ENCODE results near the gene PDSS2. TPM values are rescaled to one million over a fixed set of nuclear protein-coding genes. Genes with fewer than 3 reads are reported as not detected.

Gene PDSS2
- total RNA-seq, 2 experiments from 2014 or later = 13.7 to 14.1 TPM

DNA sequence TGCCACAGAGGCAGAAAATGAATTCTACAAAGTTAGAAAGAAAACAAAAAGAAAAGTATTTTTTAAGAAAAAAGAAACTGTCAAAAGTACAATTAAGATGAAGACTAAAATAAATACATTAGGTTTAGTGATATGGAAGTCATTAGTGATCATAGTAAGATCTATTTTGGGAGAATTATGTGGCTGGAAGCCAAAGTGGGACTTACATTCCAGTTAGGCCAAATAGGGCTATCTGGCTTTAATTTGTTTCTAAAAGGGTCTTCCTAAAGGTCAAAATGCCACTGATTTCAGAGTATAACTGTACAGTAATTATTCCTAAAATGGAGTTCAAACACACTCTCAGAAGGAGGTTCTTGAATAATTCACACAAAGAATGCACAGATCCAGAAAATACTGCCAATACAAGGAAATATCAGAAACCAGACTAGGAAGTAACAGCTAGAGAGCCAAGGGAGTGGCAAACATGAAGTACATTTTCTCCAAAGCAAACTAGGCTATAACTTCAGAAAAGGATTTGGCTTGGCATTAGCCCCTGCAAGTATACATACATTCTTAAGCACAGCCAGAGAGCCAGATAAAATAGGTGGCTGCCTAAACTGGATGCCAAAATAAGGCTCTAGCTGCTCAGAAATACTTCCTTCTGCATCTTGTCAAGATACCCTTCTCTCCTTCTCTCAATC lies 45.3 kb downstream of the PDSS2 start:
- Mint-ChIP-seq H3K36me3 (peaks cover 12% of the 10 kb centered on the region), H3K27ac (no peak overlapping the region), H3K9me3 (no peaks in the 10 kb centered on the region), H3K27me3 (no peaks in the 10 kb centered on the region), H3K4me3 (no peak overlapping the region), H3K4me1 (peaks cover 5% of the 10 kb centered on the region)
- no peak for DNase-seq

DNA sequence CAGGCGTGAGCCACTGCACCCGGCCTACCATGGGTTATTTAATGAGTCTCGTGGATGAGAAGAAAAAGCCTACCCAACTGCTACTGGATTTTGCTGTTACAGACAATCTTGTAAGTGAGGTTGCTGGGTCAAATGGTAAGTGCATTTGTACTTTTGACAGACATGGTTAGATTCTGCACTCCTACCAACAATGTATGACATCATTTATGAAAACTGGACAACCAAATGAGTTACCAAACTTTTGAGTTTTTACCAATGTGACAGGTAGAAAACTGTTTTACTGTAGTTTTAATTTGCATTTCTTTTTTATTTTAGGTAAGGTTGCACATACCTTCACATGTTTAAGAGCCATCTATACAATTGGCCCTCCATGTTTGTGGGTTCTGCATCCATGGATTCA lies 48.2 kb downstream of the PDSS2 start:
- no peaks in the 10 kb centered on the region for H3K9me3 Mint-ChIP-seq
- H3K27ac Mint-ChIP-seq = no peak overlapping the region
- peaks cover 3% of the 10 kb centered on the region for H3K4me1 Mint-ChIP-seq
- DNase-seq = no peak
- peaks cover 13% of the 10 kb centered on the region for H3K36me3 Mint-ChIP-seq
- no peaks in the 10 kb centered on the region for H3K27me3 Mint-ChIP-seq
- H3K4me3 Mint-ChIP-seq = no peak overlapping the region

DNA sequence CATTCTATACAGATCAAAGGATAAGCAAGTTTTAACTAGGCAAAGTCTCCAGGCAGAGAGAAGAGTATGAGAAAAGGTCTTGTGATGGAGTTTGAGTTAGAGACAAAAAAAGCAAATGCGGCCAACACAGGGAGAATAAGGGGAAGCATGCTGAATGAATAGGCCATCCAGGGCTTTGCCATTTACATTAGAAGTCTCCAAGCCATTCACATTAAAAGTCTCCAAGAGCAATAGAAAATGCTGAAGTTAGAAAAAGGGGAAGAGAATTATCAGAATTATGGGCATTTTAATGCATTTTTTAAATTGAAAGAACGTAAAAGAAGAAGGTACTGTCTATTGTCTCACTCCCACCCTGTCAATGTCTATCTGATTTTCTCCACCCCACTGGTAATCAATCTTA lies 49.4 kb downstream of the PDSS2 start:
- Mint-ChIP-seq H3K4me1 (peaks cover 3% of the 10 kb centered on the region), H3K27me3 (no peaks in the 10 kb centered on the region), H3K27ac (no peak overlapping the region), H3K9me3 (peaks cover 3% of the 10 kb centered on the region), H3K36me3 (peaks cover 17% of the 10 kb centered on the region), H3K4me3 (no peak overlapping the region)
- DNase-seq = no peak

DNA sequence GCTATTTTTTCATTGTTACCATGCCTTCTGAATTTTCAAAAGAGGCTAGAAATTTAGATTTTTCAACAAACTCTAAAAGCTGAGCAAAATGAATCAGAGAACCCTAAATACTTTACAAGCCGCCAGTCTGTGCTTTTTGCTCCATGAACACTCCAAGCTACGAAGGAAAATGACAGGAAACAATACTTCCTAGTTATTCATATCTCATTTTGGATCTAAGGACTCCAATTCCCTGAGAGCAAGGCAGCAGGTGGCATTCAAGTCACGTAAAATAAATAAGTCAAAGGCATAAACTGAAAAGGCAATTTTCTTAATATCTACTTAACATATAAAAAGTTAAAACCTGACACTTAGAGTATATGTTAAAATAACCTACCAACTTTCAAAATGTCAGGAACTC lies 50.6 kb downstream of the PDSS2 start:
- peaks cover 27% of the 10 kb centered on the region for H3K36me3 Mint-ChIP-seq
- H3K27ac Mint-ChIP-seq = no peak overlapping the region
- H3K4me3 Mint-ChIP-seq = no peak overlapping the region
- no peaks in the 10 kb centered on the region for H3K4me1 Mint-ChIP-seq
- no peaks in the 10 kb centered on the region for H3K27me3 Mint-ChIP-seq
- DNase-seq = no peak
- H3K9me3 Mint-ChIP-seq = peaks cover 11% of the 10 kb centered on the region

DNA sequence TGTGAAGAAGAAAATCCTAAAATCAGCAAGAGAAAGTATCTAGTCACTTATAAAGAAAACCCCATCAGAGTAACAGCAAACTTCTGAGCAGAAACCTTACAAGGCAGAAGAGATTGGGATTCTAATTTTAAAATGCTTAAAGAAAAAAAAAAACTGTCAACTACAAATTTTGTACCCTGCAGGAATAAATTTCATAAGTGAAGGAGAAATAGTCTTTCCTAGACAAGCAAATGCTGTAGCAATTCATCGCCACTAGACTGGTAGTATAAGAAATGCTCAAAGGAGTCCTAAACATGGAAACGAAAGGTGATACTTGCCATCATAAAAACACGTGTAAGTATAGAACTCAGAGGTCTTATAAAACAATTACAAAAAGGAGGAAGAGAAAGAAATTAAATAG lies 54.4 kb downstream of the PDSS2 start:
- no peaks in the 10 kb centered on the region for H3K27me3 Mint-ChIP-seq
- no peak overlapping the region for H3K4me3 Mint-ChIP-seq
- H3K27ac Mint-ChIP-seq = no peak overlapping the region
- no peaks in the 10 kb centered on the region for H3K4me1 Mint-ChIP-seq
- H3K36me3 Mint-ChIP-seq = peaks cover 56% of the 10 kb centered on the region
- DNase-seq = no peak
- H3K9me3 Mint-ChIP-seq = peaks cover 23% of the 10 kb centered on the region

DNA sequence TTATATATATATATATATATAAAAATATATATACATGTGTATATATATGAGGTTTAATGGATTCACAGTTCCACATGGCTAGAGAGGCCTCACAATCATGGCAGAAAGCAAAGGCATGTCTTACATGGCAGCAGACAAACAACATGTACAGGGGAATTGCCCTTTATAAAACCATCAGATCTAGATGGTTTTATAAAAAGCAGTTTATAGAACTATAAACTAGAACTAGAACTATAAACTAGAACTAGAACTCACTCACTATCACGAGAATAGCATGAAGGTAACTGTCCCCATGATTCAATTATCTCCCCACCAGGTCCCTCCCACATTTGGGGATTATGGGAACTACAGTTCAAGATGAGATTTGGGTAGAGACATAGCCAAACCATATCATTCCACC lies 56.8 kb downstream of the PDSS2 start:
- Mint-ChIP-seq H3K9me3 (peaks cover 24% of the 10 kb centered on the region), H3K27ac (no peak overlapping the region), H3K4me3 (no peak overlapping the region), H3K36me3 (peaks cover 71% of the 10 kb centered on the region), H3K4me1 (peaks cover 5% of the 10 kb centered on the region), H3K27me3 (no peaks in the 10 kb centered on the region)
- DNase-seq = no peak

DNA sequence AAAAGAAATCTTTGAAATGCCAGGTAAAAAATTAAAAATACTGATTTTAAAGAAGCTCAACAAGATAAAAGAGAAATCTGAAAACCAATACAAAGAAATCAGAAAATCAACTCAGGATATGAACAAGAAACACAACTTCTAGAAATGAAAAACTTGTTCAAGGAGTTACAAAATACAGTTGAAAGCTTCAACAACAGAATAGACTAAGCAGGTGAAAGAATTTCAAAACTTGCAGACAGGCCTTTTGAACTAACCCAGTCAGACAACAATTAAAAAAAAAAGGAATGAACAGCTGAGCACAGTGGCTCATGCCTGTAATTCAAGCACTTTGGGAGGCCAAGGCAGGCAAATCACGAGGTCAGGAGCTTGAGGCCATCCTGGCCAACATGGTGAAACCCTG lies 57.8 kb downstream of the PDSS2 start:
- Mint-ChIP-seq H3K4me3 (no peak overlapping the region), H3K27me3 (no peaks in the 10 kb centered on the region), H3K36me3 (peaks cover 65% of the 10 kb centered on the region), H3K4me1 (peaks cover 5% of the 10 kb centered on the region), H3K9me3 (peaks cover 27% of the 10 kb centered on the region), H3K27ac (no peak overlapping the region)
- no peak for DNase-seq

DNA sequence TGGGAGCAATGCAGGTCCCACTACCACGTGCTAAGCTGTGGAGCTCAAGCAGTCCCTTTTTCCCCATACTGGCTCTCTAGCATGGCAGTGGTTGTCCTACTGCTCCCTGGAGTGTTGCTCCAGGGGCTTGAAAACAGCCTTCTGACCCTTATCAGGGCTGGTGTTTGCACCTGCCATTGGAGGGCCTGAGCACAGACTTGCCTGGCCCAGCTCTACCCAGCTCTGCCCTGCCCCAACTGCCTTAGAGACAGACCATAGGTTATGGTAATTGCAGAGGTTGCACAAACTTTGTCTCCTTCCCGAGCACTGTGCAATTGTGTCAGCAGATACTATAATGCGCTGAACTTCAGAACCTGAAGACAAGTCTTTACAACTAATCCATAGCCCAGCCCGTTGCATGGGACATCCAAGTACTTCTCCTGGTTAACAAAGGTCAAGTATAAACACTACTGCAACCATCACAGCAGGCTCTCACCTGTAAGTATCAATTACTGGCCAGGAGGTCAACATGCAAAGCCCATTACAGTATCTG lies 58.7 kb downstream of the PDSS2 start:
- no peaks in the 10 kb centered on the region for H3K27me3 Mint-ChIP-seq
- H3K36me3 Mint-ChIP-seq = peaks cover 72% of the 10 kb centered on the region
- peaks cover 5% of the 10 kb centered on the region for H3K4me1 Mint-ChIP-seq
- no peak for DNase-seq
- H3K27ac Mint-ChIP-seq = no peak overlapping the region
- H3K4me3 Mint-ChIP-seq = no peak overlapping the region
- peaks cover 34% of the 10 kb centered on the region for H3K9me3 Mint-ChIP-seq

DNA sequence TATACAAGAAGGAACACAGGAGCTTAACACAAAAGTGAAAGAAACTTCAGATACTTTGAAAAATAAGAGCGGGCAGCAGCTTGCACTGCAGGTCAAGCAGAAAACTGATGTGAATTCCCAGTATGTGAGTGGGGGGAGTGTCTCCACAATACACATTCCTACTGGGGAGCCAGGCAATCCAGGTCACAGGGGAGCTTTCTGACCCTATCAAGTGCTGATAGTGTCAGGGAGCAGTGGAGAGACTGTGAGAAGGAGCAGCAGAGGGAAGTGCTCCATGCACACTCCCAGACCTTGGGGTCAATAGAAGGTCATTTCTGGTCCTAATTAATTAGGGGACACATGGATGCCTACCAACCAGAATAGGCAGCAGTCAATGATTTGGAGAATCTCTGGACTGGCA lies 59.4 kb downstream of the PDSS2 start:
- Mint-ChIP-seq H3K9me3 (peaks cover 32% of the 10 kb centered on the region), H3K4me3 (no peak overlapping the region)

DNA sequence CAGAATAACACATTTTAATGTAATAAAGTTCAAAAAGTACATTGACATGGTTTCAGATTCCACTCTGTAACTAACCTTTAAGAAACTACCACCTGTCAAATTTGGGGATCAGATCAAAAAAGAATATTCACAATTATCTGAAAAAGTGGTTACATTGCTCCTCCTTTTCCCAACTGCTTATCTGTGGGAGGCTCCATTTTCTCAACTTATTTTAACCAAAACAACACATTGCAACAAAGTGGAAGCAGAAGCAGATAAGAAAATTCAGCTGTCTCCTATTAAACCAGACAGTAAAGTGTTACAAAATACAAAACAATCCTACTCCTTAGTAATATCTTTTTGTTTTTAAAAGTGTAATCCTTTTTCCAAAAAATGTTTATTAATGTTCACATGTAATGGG lies 61.4 kb downstream of the PDSS2 start:
- DNase-seq = no peak
- Mint-ChIP-seq H3K27me3 (no peaks in the 10 kb centered on the region), H3K36me3 (peaks cover 65% of the 10 kb centered on the region), H3K27ac (no peak overlapping the region), H3K4me3 (no peak overlapping the region), H3K9me3 (peaks cover 27% of the 10 kb centered on the region), H3K4me1 (peaks cover 5% of the 10 kb centered on the region)

More for the DNA sequence above, 59.4 kb downstream of the PDSS2 start:
- H3K27ac Mint-ChIP-seq = no peak overlapping the region
- DNase-seq = no peak
- H3K27me3 Mint-ChIP-seq = no peaks in the 10 kb centered on the region
- peaks cover 73% of the 10 kb centered on the region for H3K36me3 Mint-ChIP-seq
- H3K4me1 Mint-ChIP-seq = peaks cover 5% of the 10 kb centered on the region

DNA sequence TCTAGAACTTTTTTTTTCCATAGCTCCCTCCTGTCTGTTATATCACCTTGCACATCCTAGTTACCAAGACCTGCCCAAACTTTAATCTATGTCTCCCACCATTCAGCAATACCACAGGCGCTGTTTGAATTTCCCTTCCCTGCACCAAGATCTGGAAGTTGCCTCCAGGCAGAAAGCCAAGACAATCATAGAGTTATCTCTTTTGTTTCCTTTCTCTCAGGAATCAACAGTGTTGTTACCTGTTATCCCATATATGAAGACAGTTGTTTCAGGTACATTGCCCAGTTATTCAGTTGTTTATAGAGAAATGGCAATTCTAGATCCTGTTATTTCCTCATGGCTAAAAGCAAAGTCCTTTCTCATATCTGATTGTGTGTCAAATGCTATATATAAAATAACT lies 63.2 kb downstream of the PDSS2 start:
- Mint-ChIP-seq H3K27ac (no peak overlapping the region), H3K4me3 (no peak overlapping the region), H3K36me3 (peaks cover 55% of the 10 kb centered on the region), H3K4me1 (peaks cover 5% of the 10 kb centered on the region), H3K27me3 (no peaks in the 10 kb centered on the region), H3K9me3 (peaks cover 23% of the 10 kb centered on the region)
- no peak for DNase-seq

DNA sequence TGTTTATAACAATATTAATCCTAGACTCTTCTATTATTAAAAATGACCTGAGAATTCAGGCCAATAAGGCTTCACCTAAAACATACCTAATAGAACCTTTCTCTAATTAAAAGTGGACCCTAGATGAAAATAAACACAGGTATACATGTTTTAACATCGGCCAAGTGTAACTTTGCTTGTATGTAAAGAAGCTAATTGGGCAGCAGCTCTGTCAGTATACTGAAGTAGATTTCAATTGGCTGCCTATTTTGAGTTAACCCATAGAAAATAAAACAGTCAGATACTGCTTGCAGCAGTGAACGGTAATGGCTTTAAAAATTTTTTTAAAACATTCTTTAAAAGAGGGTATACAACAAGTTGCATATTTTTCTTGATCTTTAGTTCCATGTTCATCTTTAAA lies 67.3 kb downstream of the PDSS2 start:
- peaks cover 38% of the 10 kb centered on the region for H3K36me3 Mint-ChIP-seq
- DNase-seq = no peak
- peaks cover 4% of the 10 kb centered on the region for H3K4me1 Mint-ChIP-seq
- no peaks in the 10 kb centered on the region for H3K27me3 Mint-ChIP-seq
- H3K27ac Mint-ChIP-seq = no peak overlapping the region
- peaks cover 18% of the 10 kb centered on the region for H3K9me3 Mint-ChIP-seq
- H3K4me3 Mint-ChIP-seq = no peak overlapping the region

DNA sequence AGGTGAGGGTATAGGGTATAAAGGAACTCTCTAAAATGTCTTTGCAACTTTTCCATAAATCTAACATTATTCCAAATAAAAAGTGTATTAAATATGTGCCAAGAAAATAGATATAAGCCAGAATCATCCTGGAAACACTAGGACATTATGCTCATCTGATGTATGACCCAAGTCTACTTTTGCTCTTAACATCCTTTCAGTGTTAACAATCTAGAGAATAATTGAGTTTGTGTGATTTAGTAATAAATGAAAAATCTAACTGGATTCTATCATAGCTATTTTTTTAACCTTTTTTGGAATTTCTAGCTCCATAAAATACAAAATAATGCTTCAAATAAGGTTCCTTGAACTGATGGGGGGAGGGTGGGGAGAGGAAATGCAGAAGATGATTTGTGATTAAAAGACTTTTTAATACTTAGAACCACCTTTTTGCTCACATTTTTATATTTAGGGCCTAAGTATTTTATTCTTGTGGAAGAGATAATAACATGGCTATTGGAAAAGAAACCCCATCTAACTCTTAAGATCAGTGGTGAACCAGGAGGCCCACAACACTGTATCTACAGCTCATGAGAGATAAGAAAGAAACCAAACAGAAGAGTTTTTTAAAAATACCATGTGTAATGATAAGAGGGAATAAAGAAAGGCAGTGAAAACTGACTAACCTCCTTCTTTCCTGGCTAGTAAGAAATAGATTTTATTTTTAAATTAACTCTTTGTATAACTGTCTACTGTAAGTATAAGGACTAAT lies 68.5 kb downstream of the PDSS2 start:
- no peak for DNase-seq
- Mint-ChIP-seq H3K4me3 (no peak overlapping the region), H3K4me1 (peaks cover 8% of the 10 kb centered on the region), H3K36me3 (peaks cover 33% of the 10 kb centered on the region), H3K9me3 (peaks cover 12% of the 10 kb centered on the region), H3K27me3 (no peaks in the 10 kb centered on the region), H3K27ac (no peak overlapping the region)

DNA sequence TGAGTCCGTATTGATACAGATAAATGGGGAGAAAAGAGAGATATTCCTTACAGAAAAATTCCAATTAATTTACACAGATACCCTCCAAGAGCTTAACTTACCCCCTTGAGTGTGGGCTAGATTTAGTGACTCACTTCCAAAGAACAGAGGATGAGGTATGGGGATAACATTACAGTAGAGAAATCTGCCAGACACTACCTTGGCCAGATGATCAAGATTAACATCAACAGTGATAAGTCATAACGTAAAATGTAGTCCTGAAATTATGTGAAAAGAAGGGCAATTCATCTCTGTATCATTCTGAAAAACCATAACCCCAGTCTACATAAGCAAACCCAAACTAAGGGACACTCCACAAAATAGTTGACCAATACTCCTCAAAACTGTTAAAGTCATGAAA lies 69.3 kb downstream of the PDSS2 start:
- Mint-ChIP-seq H3K4me1 (peaks cover 8% of the 10 kb centered on the region), H3K27ac (no peak overlapping the region), H3K9me3 (peaks cover 8% of the 10 kb centered on the region), H3K36me3 (peaks cover 28% of the 10 kb centered on the region), H3K27me3 (no peaks in the 10 kb centered on the region), H3K4me3 (no peak overlapping the region)
- no peak for DNase-seq

DNA sequence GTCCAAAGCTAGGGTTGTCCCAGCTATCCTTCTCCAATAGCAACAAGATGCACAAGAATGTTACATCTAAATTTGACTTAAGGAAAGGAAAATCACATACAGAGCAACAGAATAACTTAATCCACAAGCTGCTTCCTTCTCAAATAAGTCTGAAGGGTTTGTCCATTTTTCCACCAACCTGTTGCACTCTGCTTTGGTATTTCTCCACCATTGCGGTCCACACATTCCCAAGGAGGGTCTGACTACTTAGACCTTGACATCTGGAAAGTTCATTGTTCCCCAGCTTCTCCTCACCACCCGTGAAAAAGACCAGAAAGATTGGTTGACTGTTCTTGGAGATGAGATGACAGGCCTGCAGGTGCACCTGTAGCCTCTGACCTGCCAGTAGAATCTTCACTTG lies 72.5 kb downstream of the PDSS2 start:
- no peak for DNase-seq
- peak overlapping the region; percentile 26 for H3K27ac Mint-ChIP-seq
- H3K4me1 Mint-ChIP-seq = peaks cover 12% of the 10 kb centered on the region
- no peaks in the 10 kb centered on the region for H3K9me3 Mint-ChIP-seq
- H3K36me3 Mint-ChIP-seq = peaks cover 18% of the 10 kb centered on the region
- no peak overlapping the region for H3K4me3 Mint-ChIP-seq
- H3K27me3 Mint-ChIP-seq = no peaks in the 10 kb centered on the region

DNA sequence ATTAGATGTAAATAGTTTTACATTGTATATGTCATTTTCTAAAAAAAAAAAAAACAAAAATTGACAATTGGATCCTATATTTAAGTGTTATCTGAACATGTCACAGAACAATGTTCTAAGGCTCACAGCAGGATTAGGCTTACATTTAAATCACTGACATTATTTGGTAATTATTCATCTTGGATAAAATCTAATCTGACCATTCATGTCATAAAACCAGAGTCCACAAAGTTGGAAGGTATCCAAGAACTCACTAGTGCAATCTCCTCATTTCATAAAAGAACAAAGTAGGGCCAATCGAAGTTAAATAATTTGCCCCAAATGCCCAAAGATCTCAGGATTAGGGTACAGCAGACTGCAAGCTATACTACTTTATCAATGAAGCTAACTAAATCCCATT lies 73.0 kb downstream of the PDSS2 start:
- no peaks in the 10 kb centered on the region for H3K27me3 Mint-ChIP-seq
- H3K4me3 Mint-ChIP-seq = no peak overlapping the region
- DNase-seq = no peak
- H3K27ac Mint-ChIP-seq = no peak overlapping the region
- H3K4me1 Mint-ChIP-seq = peaks cover 12% of the 10 kb centered on the region
- no peaks in the 10 kb centered on the region for H3K9me3 Mint-ChIP-seq
- H3K36me3 Mint-ChIP-seq = peaks cover 18% of the 10 kb centered on the region

Measured in activated naive CD8-positive, alpha-beta T cell treated with anti-CD3 and anti-CD28 coated beads for 36 hours (primary cell).